GM12892 (cell line): ENCODE results near the gene RBL1.
"Not testable (repeated sequence)": the region's sequence is repeated elsewhere in the genome, so short reads cannot be mapped to it uniquely, and the experiment has no call there.

Source experiments
- POLR2A ChIP-seq: IDR thresholded peaks from 2 replicates; pipeline ENCODE4 v1.6.1; 2011; ENCODE audit warnings: low read depth, low read length, control low read depth
- POLR2AphosphoS5 ChIP-seq: IDR thresholded peaks from 2 replicates; pipeline ENCODE4 v1.6.1; 2011; ENCODE audit warnings: low read depth, low read length, control low read depth
- TAF1 ChIP-seq: IDR thresholded peaks from 2 replicates; pipeline ENCODE4 v1.6.1; 2011; ENCODE audit warnings: low read depth, mild to moderate bottlenecking, control low read depth, low read length, borderline replicate concordance

- not testable (repeated sequence) for TF ChIP-seq POLR2A, TAF1, POLR2AphosphoS5
These were observed 26.2 kb downstream of the RBL1 start for GRCh38 chr20:37069563-37069962.
